DND-41 (cell line): ENCODE measurements around the gene SCLT1.

ENCODE experiments used
- ATAC-seq: fragments of 200-7000 bp; cut with Tn5 transposase; 3 replicates; pipeline ENCODE4 v1.9.1; 2021; ENCODE audit warnings: low read depth; ENCODE audit not compliant: insufficient read depth
- DNase-seq: peaks from one replicate; pipeline ENCODE4 v3.0.0-alpha.2; 2020
- H2AFZ ChIP-seq: 2 replicates; pipeline ENCODE4 v1.6.0; 2012; ENCODE audit warnings: low read depth, low read length
- H3K27ac ChIP-seq: 2 replicates; pipeline ENCODE4 v1.5.1; 2012; ENCODE audit warnings: low read length, inconsistent platforms
- H3K27me3 ChIP-seq: fragments of 200-600 bp; sonication (generic); 2 replicates; pipeline ENCODE4 v1.6.0; 2012; ENCODE audit warnings: low read length, mild to moderate bottlenecking, inconsistent platforms; ENCODE audit not compliant: insufficient read depth, poor library complexity
- H3K36me3 ChIP-seq: 2 replicates; pipeline ENCODE4 v1.5.1; 2012; ENCODE audit warnings: low read length, inconsistent platforms; ENCODE audit not compliant: insufficient read depth
- H3K4me1 ChIP-seq: 2 replicates; pipeline ENCODE4 v1.5.1; 2012; ENCODE audit warnings: mild to moderate bottlenecking, low read length; ENCODE audit not compliant: insufficient read depth
- H3K4me2 ChIP-seq: 2 replicates; pipeline ENCODE4 v1.6.0; 2012; ENCODE audit warnings: mild to moderate bottlenecking, moderate library complexity, low read length, inconsistent platforms; ENCODE audit not compliant: insufficient read depth
- H3K4me3 ChIP-seq, 2 experiments: fragments of 200-600 bp in 1 of 2; shearing (Covaris generic) in 1 of 2; 2 replicates each; pipeline ENCODE4 v1.5.1; 2012 to 2016; ENCODE audit warnings: inconsistent platforms in 2 of 2, low read length in 2 of 2, mild to moderate bottlenecking in 2 of 2, low read depth in 1 of 2, moderate library complexity in 1 of 2
- H3K79me2 ChIP-seq: 2 replicates; pipeline ENCODE4 v1.6.0; 2012; ENCODE audit warnings: low read length, inconsistent platforms; ENCODE audit not compliant: insufficient read depth
- H3K9ac ChIP-seq: 2 replicates; pipeline ENCODE4 v1.6.0; 2012; ENCODE audit warnings: low read depth, mild to moderate bottlenecking, inconsistent platforms, low read length, moderate library complexity
- H3K9me3 ChIP-seq: 2 replicates; pipeline ENCODE4 v1.5.1; 2012; ENCODE audit warnings: low read length, moderate library complexity, mild to moderate bottlenecking, inconsistent platforms; ENCODE audit not compliant: insufficient read depth, severe bottlenecking
- H4K20me1 ChIP-seq: 2 replicates; pipeline ENCODE4 v1.6.0; 2012; ENCODE audit warnings: low read length; ENCODE audit not compliant: insufficient read depth
- EZH2 ChIP-seq: IDR thresholded peaks from 3 replicates; pipeline ENCODE4 v1.6.1; 2012; ENCODE audit warnings: borderline replicate concordance, low read depth, mild to moderate bottlenecking, moderate library complexity, low read length, inconsistent platforms; ENCODE audit not compliant: severe bottlenecking
- TF ChIP-seq, protein P1 (sequence below): IDR thresholded peaks from 2 replicates; pipeline ENCODE4 v1.5.1; 2012; ENCODE audit warnings: borderline replicate concordance, low read length, moderate library complexity, mild to moderate bottlenecking; ENCODE audit not compliant: poor library complexity, severe bottlenecking; ENCODE audit errors: extremely low read depth

SCLT1 gene

DNA sequence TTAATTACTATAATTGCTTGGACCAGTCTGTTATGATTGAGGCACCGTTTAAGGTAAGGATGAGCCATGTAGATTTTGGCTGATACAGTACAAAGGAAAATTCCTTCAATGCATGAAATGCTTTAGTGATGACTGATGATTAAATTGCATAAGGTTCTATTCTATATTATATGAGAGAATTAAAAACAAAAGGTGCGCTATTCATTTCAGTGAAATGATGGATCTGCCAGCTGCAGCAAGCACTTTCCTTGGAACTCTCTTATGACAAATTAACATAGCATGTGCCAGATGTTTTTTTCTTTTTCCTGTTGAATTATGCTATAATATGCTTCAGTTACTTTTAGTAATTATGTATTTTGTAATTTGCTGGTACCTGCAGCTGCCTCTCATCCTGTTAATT lies 185.4 kb downstream of the SCLT1 start:
- Histone ChIP-seq H3K9me3 (no peaks in the 10 kb centered on the region), H4K20me1 (no peaks in the 10 kb centered on the region), H3K9ac (no peak overlapping the region), H3K79me2 (no peaks in the 10 kb centered on the region), H3K4me1 (no peaks in the 10 kb centered on the region), H2AFZ (no peak overlapping the region), H3K4me2 (no peak overlapping the region), H3K27ac (no peak overlapping the region), H3K4me3 (no peak overlapping the region), H3K36me3 (no peaks in the 10 kb centered on the region), H3K27me3 (no peaks in the 10 kb centered on the region)
- ATAC-seq (no peak), DNase-seq (no peak)
- no peak for TF ChIP-seq EZH2
- TF ChIP-seq, protein P1, sequence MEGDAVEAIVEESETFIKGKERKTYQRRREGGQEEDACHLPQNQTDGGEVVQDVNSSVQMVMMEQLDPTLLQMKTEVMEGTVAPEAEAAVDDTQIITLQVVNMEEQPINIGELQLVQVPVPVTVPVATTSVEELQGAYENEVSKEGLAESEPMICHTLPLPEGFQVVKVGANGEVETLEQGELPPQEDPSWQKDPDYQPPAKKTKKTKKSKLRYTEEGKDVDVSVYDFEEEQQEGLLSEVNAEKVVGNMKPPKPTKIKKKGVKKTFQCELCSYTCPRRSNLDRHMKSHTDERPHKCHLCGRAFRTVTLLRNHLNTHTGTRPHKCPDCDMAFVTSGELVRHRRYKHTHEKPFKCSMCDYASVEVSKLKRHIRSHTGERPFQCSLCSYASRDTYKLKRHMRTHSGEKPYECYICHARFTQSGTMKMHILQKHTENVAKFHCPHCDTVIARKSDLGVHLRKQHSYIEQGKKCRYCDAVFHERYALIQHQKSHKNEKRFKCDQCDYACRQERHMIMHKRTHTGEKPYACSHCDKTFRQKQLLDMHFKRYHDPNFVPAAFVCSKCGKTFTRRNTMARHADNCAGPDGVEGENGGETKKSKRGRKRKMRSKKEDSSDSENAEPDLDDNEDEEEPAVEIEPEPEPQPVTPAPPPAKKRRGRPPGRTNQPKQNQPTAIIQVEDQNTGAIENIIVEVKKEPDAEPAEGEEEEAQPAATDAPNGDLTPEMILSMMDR: no peak

DNA sequence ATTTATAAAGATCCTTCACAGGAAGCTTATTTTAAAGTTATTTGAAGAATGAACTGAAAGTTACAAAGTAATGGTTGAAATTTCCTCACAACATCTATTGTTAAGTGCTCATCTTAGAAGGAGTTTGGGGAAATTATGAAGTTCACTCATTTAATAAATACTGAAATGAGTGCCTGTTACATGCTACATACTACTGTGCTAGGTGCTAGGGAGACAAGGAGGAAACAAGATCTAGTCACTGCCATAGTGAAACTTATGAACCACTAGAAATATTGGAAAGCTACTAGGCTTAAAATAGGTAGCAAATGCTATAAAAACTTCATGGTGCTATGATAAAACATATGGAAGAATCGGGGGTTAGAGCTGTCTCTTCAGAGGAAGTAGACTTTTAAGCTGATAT lies 186.8 kb downstream of the SCLT1 start:
- Histone ChIP-seq H3K36me3 (no peaks in the 10 kb centered on the region; the same call in 1 of the 2 replicates), H4K20me1 (no peaks in the 10 kb centered on the region), H3K79me2 (no peaks in the 10 kb centered on the region), H3K4me3 (no peak overlapping the region), H3K27ac (no peak overlapping the region), H3K9ac (no peak overlapping the region), H2AFZ (no peak overlapping the region), H3K9me3 (no peaks in the 10 kb centered on the region), H3K4me2 (no peak overlapping the region), H3K4me1 (no peaks in the 10 kb centered on the region), H3K27me3 (no peaks in the 10 kb centered on the region)
- no peak for ATAC-seq
- TF ChIP-seq, protein P1: no peak
- TF ChIP-seq EZH2: no peak
- no peak for DNase-seq

DNA sequence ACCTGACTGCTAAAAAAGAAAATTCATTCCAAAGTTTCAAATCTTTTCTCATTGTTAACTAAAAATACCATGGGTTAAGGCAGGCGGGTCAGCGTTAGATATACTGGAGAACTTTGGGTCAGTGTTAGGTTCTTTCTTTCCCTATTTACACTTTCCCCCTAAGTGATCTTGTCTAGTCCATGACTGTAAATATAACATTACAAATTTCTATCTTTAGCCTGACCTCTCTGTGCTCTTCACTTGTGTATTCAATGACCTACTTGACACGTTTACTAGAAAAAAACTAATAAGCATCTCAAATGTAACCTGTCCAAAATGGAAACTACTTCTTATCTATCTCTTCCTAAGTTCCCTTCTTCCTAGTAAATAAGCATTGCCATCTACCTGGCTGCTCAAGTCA lies 188.5 kb downstream of the SCLT1 start:
- TF ChIP-seq, protein P1: no peak
- no peak for TF ChIP-seq EZH2
- no peak for ATAC-seq
- H3K27me3 ChIP-seq: no peaks in the 10 kb centered on the region

DNA sequence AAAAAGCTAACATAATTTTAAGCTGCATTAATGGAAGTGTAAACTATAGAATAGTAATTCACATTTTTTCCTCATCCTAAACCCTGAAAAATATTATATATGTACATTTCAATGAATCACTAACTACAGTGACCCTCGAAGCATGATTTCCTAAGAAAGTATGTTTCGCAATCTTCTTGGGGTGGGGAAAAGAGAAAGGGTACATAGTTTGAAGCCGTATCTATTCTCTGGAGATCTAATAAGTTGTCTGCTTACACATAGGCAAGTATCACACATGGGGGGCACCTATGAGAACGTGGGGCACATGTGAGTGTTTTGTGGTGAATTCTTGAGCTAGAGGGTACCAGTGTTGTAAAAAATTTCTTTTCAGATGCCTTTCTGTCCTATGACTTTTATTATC lies 212.7 kb downstream of the SCLT1 start:
- Histone ChIP-seq H2AFZ (no peak overlapping the region), H3K9me3 (no peaks in the 10 kb centered on the region), H3K4me1 (no peaks in the 10 kb centered on the region), H3K27ac (no peak overlapping the region), H3K79me2 (no peaks in the 10 kb centered on the region), H3K4me3 (no peak overlapping the region), H3K27me3 (no peaks in the 10 kb centered on the region), H4K20me1 (no peaks in the 10 kb centered on the region), H3K4me2 (no peak overlapping the region), H3K36me3 (peaks cover 6% of the 10 kb centered on the region; the same call in 1 of the 2 replicates), H3K9ac (no peak overlapping the region)
- no peak for TF ChIP-seq EZH2
- TF ChIP-seq, protein P1: no peak
- no peak for ATAC-seq
- DNase-seq: no peak

More for the DNA sequence above, 188.5 kb downstream of the SCLT1 start:
- H3K4me2 ChIP-seq: no peak overlapping the region
- no peak overlapping the region for H3K4me3 ChIP-seq
- no peak overlapping the region for H3K9ac ChIP-seq
- H2AFZ ChIP-seq: no peak overlapping the region
- DNase-seq: no peak
- H3K4me1 ChIP-seq: no peaks in the 10 kb centered on the region
- H3K79me2 ChIP-seq: no peaks in the 10 kb centered on the region
- no peaks in the 10 kb centered on the region for H3K9me3 ChIP-seq
- no peaks in the 10 kb centered on the region; the same call in 1 of the 2 replicates for H3K36me3 ChIP-seq
- no peaks in the 10 kb centered on the region for H4K20me1 ChIP-seq
- H3K27ac ChIP-seq: no peak overlapping the region
